ENCODE results near the gene SH3GL3. TPM values are rescaled to one million over a fixed set of nuclear protein-coding genes. Genes with fewer than 3 reads are reported as not detected.

Gene SH3GL3
- total and polyA plus RNA-seq, 8 donors, result 0.56 to 3.3 (median 1.4) TPM; not detected in 4

DNA sequence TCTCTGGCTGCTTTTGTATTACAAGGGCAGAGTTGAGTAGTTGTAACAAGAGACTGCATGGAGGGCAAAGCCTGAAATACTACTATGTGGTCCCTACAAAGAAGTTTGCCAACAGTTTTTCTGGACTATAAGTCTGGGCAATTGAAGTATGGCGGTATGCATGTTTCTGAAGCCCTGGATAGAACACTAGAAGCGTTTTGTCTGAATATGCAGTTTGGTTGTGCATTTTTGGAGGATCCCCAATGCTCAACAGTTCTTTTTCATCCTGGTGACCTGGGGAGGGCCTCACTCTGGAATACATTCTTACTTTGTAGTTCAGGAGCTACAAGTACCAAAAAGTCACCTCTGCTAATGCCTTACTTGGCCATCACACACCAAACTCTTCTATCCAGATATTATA is 29.6 kb downstream of the SH3GL3 start:
- DNase-seq, result no peak
- intact Hi-C loops (cut with DNase I; ENCODE audit: low total_unique reads), result no loop called here
- H3K27ac ChIP-seq, result no peak overlapping the region
- no peaks in the 10 kb centered on the region for H3K36me3 ChIP-seq
- no peak overlapping the region for H3K4me3 ChIP-seq
- WGBS, 5 donors, result 85 to 94% (median 89%) methylated on average over 2 of the region's 2 CpGs
- peaks cover 0 to 9% (median 0%) of the 10 kb centered on the region in 4 donors for H3K4me1 ChIP-seq
- no peak for TF ChIP-seq CTCF (IDR thresholded peaks at IDR 0.05)
- no peak for TF ChIP-seq POLR2A (IDR thresholded peaks at IDR 0.05)
- TF ChIP-seq EP300 (IDR thresholded peaks at IDR 0.05), result no peak
- no peak for TF ChIP-seq POLR2AphosphoS5 (IDR thresholded peaks at IDR 0.05)
- no peaks in the 10 kb centered on the region for H3K27me3 ChIP-seq
- H3K9me3 ChIP-seq, result no peaks in the 10 kb centered on the region

DNA sequence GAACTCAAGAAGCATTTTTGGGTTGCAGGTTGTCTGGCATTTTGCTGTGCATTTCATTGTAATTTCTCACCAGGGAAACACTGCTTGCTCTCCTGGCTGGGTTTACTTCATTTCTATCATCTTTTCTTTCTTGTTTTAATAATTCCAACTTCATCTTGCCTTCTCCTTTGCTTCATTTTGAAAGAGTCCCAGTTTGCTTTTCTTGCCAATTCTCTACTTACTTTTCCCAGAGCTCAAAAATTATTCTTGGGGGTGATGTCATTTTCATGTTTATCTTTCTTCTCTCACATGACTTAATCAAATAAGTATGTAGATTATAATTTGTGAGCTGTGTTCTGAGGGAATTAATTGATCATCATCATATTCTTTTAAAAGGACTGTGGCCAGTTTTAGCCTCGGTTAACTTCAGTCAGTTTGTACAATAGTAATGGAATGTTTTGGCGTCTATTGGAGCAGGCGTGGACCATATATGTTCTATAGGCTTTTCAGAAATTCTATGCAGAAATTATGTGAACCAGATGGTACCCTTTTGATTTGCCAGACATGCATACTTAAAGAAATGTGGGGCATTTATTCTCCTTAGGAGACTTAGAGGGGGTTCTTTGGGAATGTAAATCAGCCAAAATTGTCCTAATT is 30.1 kb downstream of the SH3GL3 start:
- H3K27ac ChIP-seq, result no peak overlapping the region

GRCh38 chr15:83477808-83478537 is 30.8 kb downstream of the SH3GL3 start:
- no peak for TF ChIP-seq POLR2AphosphoS5 (IDR thresholded peaks at IDR 0.05)
- no peak for TF ChIP-seq POLR2A (IDR thresholded peaks at IDR 0.05)
- no peak for TF ChIP-seq CTCF (IDR thresholded peaks at IDR 0.05)
- no peak for TF ChIP-seq EP300 (IDR thresholded peaks at IDR 0.05)
- intact Hi-C loops (cut with DNase I; ENCODE audit: low total_unique reads), result no loop called here
- H3K27me3 ChIP-seq, result no peaks in the 10 kb centered on the region
- no peak for DNase-seq
- H3K4me3 ChIP-seq, result no peak overlapping the region
- no peaks in the 10 kb centered on the region for H3K36me3 ChIP-seq
- H3K9me3 ChIP-seq, result peaks cover 0 to 2% (median under 1%) of the 10 kb centered on the region in 4 donors
- 82 to 88% (median 87%) methylated on average over 5 of the region's 5 CpGs for WGBS, 5 donors
- H3K4me1 ChIP-seq, result peaks cover 0 to 9% (median 0%) of the 10 kb centered on the region in 4 donors
- no peak overlapping the region for H3K27ac ChIP-seq

More for the DNA sequence above, 30.1 kb downstream of the SH3GL3 start:
- 58 to 76% (median 68%) methylated on average over 3 of the region's 3 CpGs for WGBS, 5 donors
- Histone ChIP-seq H3K9me3 (no peaks in the 10 kb centered on the region), H3K36me3 (no peaks in the 10 kb centered on the region), H3K4me3 (no peak overlapping the region), H3K27me3 (no peaks in the 10 kb centered on the region), H3K4me1 (peaks cover 0 to 9% (median 0%) of the 10 kb centered on the region in 4 donors)
- DNase-seq, result peak in 1 of 2 donors; percentile 64
- TF ChIP-seq POLR2A (IDR thresholded peaks at IDR 0.05) (no peak), CTCF (IDR thresholded peaks at IDR 0.05) (no peak), POLR2AphosphoS5 (IDR thresholded peaks at IDR 0.05) (no peak), EP300 (IDR thresholded peaks at IDR 0.05) (no peak)
- intact Hi-C loops (cut with DNase I; ENCODE audit: low total_unique reads), result no loop called here

GRCh38 chr15:83483612-83484011 is 36.5 kb downstream of the SH3GL3 start:
- TF ChIP-seq EP300 (IDR thresholded peaks at IDR 0.05) (no peak), CTCF (IDR thresholded peaks at IDR 0.05) (no peak), POLR2A (IDR thresholded peaks at IDR 0.05) (no peak), POLR2AphosphoS5 (IDR thresholded peaks at IDR 0.05) (no peak)
- 80 to 100% (median 96%) methylated on average over 1 of the region's 1 CpG for WGBS, 5 donors

More at GRCh38 chr15:83483612-83484011, 36.5 kb downstream of the SH3GL3 start:
- peaks cover 0 to 17% (median 12%) of the 10 kb centered on the region in 4 donors for H3K9me3 ChIP-seq
- no peaks in the 10 kb centered on the region for H3K27me3 ChIP-seq
- no peak overlapping the region for H3K4me3 ChIP-seq
- H3K27ac ChIP-seq, result no peak overlapping the region
- no peak for DNase-seq
- H3K4me1 ChIP-seq, result no peaks in the 10 kb centered on the region
- intact Hi-C loops (cut with DNase I; ENCODE audit: low total_unique reads), result no loop called here
- no peaks in the 10 kb centered on the region for H3K36me3 ChIP-seq
